GM19043 (cell line): ENCODE results near the gene CNKSR1.

Experiments
- ATAC-seq: cut with Tn5 transposase; IDR thresholded peaks from one replicate; pipeline ENCODE4 v1.9.1; 2021; ENCODE audit warnings: low read depth; ENCODE audit not compliant: unreplicated experiment

Gene CNKSR1

GRCh38 chr1:26177182-26177684 is at the start of gene CNKSR1:
Gene CNKSR1 (plus strand): TSS chr1:26177491. CDS start chr1:26177548, 57 bp downstream.
- no peak for ATAC-seq

GRCh38 chr1:26129778-26130177 is 47.5 kb upstream of the CNKSR1 start:
- ATAC-seq: no peak

- no peak for ATAC-seq
Observed at GRCh38 chr1:26130695-26131094, 46.6 kb upstream of the CNKSR1 start.

GRCh38 chr1:26132128-26132833 is 45.0 kb upstream of the CNKSR1 start:
- ATAC-seq: no peak

GRCh38 chr1:26132834-26133167 is 44.5 kb upstream of the CNKSR1 start:
- ATAC-seq: no peak

- ATAC-seq: no peak
Observed at GRCh38 chr1:26134466-26134865, 42.8 kb upstream of the CNKSR1 start.

GRCh38 chr1:26138974-26139558 is 38.2 kb upstream of the CNKSR1 start:
- ATAC-seq: no peak

- ATAC-seq: no peak
Observed at GRCh38 chr1:26142159-26142558, 35.1 kb upstream of the CNKSR1 start.

GRCh38 chr1:26145041-26145959 is 32.0 kb upstream of the CNKSR1 start:
- ATAC-seq: no peak

- ATAC-seq: no peak
Observed at GRCh38 chr1:26145960-26146294, 31.4 kb upstream of the CNKSR1 start.

- no peak for ATAC-seq
Observed at GRCh38 chr1:26148887-26149286, 28.4 kb upstream of the CNKSR1 start.

GRCh38 chr1:26153966-26154532 is 23.2 kb upstream of the CNKSR1 start:
- no peak for ATAC-seq

GRCh38 chr1:26154750-26155149 is 22.5 kb upstream of the CNKSR1 start:
- no peak for ATAC-seq

- ATAC-seq: no peak
Observed at GRCh38 chr1:26155370-26156284, 21.7 kb upstream of the CNKSR1 start.

- no peak for ATAC-seq
Observed at GRCh38 chr1:26156285-26157038, 20.8 kb upstream of the CNKSR1 start.

GRCh38 chr1:26158271-26158907 is 18.9 kb upstream of the CNKSR1 start:
- no peak for ATAC-seq

- no peak for ATAC-seq
Observed at GRCh38 chr1:26158908-26159742, 18.2 kb upstream of the CNKSR1 start, which contains the start of gene FAM110D. Gene FAM110D (plus strand): TSS chr1:26159079. CDS start chr1:26161292, 2,213 bp downstream.

- no peak for ATAC-seq
Observed at GRCh38 chr1:26159743-26160039, 17.6 kb upstream of the CNKSR1 start.
